LNCaP clone FGC (cell line): ENCODE results near the gene INPP4A.

Experiments used
- DNase-seq: peaks from one replicate; pipeline ENCODE4 v3.0.0-alpha.2; 2011; ENCODE audit warnings: low read depth
- H3K4me3 ChIP-seq: 2 replicates; pipeline ENCODE4 v1.5.1; 2011; ENCODE audit warnings: mild to moderate bottlenecking, low read depth, low read length, control low read depth
- TF ChIP-seq, protein P1 (sequence below): IDR thresholded peaks from 2 replicates; pipeline ENCODE4 v1.5.1; 2012; ENCODE audit warnings: mild to moderate bottlenecking; ENCODE audit not compliant: control insufficient read depth, insufficient read depth; ENCODE audit errors: extremely low read depth

INPP4A gene

DNA sequence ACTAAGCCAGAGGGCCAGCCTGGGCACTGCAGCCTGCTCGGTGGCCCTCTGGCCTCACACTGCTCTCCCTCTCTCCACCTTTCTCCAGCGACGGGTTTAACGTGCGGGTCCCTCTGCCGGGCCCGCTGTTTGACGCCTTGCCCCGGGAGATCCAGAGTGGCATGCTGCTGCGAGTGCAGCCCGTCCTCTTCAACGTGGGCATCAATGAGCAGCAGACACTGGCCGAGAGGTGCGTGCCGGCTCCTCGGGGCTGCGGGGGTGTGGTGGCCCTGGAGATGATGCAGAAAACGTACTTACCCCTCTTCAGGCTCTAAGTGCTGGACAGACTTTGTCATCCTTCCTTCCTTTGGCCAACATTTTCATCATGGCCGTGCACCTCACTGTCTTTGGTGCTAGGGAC is 121.3 kb downstream of the INPP4A start:
- TF ChIP-seq, protein P1, sequence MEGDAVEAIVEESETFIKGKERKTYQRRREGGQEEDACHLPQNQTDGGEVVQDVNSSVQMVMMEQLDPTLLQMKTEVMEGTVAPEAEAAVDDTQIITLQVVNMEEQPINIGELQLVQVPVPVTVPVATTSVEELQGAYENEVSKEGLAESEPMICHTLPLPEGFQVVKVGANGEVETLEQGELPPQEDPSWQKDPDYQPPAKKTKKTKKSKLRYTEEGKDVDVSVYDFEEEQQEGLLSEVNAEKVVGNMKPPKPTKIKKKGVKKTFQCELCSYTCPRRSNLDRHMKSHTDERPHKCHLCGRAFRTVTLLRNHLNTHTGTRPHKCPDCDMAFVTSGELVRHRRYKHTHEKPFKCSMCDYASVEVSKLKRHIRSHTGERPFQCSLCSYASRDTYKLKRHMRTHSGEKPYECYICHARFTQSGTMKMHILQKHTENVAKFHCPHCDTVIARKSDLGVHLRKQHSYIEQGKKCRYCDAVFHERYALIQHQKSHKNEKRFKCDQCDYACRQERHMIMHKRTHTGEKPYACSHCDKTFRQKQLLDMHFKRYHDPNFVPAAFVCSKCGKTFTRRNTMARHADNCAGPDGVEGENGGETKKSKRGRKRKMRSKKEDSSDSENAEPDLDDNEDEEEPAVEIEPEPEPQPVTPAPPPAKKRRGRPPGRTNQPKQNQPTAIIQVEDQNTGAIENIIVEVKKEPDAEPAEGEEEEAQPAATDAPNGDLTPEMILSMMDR, result no peak
- DNase-seq, result no peak
- H3K4me3 ChIP-seq, result no peak overlapping the region

DNA sequence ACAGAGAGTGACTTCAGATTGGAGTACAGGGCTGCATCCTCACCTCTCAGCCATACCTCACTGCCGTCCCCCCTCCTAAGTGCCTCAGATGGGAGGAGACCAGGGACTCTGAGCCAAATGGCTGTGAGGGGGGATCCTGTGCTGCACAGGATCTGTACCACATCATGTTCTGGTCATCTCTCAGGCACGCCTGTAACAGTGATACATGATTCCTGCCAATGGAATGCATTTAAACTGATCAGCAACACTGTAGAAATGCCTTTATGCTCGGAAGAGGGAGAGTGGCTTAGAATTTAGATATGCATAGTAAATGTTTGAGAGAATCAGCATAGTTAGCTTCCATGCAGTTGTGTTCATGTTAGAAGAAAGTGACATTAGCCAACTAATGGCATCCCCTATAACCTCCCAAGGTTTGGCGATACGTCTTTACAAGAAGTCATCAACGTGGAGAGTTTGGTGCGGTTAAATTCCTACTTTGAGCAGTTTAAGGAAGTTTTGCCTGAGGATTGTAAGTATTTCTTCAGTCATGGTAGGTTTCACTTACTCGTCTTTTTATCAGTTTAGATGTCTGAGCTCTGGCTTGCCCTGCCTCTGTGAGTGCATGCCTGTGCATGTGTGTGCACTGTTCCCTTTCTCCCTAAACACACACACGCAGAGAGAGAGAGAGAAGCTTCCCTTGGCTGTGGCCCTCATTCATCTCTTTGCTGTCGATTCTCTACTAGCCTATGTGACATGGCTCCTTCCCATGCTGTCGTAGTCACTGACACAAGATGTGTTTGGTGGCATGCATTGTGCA is 123.7 kb downstream of the INPP4A start:
- H3K4me3 ChIP-seq, result no peak overlapping the region
- DNase-seq, result no peak
- TF ChIP-seq, protein P1, result no peak

DNA sequence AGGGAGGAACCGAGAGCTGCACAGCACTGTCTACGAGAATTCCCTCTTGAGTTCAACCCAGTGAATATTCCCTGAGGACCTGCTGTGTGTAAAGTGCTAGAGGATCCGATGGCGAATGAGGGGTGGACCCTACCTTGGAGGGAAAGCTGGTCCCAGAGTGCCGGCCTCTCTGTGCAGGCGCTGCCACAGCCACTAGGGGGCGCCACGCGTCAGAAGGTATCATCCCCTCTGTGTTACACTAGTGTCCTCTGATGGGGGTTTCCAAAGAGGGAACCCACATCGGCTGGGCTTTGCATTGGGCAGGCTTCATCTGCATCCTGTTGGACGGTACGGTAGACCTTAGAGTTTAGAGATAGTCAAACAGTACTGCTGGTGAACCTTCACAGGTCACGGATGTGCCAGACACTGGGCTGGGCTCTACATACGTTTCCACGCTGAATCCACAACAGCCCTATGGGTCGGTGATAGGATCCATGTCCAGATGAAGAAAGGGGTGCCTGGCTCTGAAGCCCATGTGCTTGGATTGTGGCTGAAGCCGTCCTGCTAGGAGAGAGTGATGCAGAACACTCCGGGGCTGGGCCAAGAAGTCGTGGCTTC is 124.6 kb downstream of the INPP4A start:
- TF ChIP-seq, protein P1, result peak; percentile 79
- DNase-seq, result no peak
- no peak overlapping the region for H3K4me3 ChIP-seq

DNA sequence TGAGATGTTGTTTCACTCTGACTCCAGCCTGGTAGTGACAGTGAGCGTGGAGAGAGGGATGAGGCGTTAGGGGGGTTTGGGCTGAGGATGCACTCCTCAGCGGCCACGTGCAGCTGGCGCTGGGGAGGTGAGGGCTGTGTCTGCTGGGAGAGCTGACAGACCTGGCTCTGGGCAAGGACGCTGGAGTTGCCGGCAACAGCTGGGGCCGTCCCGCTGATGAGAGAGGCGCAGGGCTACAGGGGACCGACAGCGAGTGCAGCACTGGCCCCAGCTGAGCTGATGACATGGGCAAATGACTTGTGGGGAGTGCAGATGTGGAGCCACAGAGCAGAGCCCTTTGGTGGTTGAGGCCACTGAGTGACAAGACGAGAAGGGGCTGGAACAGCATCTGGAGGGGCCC is 125.3 kb downstream of the INPP4A start:
- TF ChIP-seq, protein P1, result no peak
- H3K4me3 ChIP-seq, result no peak overlapping the region
- DNase-seq, result no peak

DNA sequence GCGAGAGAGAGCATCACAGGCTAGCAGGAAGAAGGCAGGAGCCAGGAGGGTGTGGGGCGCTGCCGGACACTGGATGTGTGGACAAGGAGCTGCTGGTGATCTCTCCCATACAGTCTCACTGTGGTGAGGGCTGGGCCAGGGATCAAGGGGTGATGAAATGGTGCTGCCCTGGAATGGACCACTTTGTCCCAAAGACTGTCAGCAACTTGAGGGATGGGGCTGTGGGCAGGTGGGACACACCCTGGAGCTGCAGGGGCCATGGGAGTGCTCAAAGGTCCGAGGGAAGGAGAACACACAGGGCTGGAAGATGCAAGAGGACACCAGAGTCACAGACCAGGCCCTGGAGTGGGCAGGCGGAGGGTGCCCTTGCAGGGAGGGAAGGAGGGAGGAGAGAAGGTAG is 125.7 kb downstream of the INPP4A start:
- TF ChIP-seq, protein P1, result no peak
- no peak overlapping the region for H3K4me3 ChIP-seq
- DNase-seq, result no peak

DNA sequence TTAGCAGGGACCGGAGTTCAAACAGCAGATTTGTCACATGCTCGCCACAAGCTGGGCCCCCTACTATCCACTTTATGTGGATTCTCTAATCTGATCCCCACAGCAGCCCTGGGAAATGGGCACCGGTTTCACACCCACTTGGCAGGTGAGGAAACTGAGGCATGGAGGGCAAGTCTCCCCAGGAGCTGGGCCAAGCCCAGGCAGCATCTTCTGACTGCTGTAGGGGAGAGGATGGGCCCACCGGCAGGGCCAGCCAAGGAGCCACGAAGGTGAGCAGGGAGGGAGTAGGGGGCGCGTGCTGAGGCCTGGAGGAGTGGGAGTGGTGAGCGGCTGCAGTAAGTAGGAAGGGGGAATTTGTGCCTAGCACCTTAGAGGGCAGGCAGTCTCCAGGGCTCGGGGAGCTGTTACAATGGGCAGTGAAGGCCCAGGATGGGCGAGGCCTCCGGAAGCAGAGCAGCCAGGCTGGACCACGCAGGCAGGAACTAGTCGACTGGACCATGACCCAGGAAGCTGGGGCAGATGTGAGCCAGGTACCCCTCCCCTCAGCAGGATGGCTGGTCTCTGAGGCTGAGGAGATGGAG is 126.6 kb downstream of the INPP4A start:
- no peak overlapping the region for H3K4me3 ChIP-seq
- TF ChIP-seq, protein P1, result no peak
- no peak for DNase-seq
